Esophagus squamous epithelium (tissue), 4 donors: ENCODE data around the gene ADCK1.

Source experiments
- POLR2A ChIP-seq, 4 donors: fragments of 450-650 bp; IDR thresholded peaks; one replicate each; pipeline ENCODE4 v1.6.1; 2017; ENCODE audit warnings: antibody characterized with exemption in 4 of 4, mild to moderate bottlenecking in 4 of 4, moderate library complexity in 3 of 4
- TF ChIP-seq, protein P1 (sequence below), 6 experiments: fragments of 450-650 bp in 4 of 6; fragments of 200-600 bp in 2 of 6; sonication (generic) in 2 of 6; IDR thresholded peaks; one replicate each; pipeline ENCODE4 v1.5.1; 2016 to 2019; ENCODE audit warnings: antibody characterized with exemption in 6 of 6, mild to moderate bottlenecking in 4 of 6, moderate library complexity in 4 of 6

- TF ChIP-seq, protein P1, sequence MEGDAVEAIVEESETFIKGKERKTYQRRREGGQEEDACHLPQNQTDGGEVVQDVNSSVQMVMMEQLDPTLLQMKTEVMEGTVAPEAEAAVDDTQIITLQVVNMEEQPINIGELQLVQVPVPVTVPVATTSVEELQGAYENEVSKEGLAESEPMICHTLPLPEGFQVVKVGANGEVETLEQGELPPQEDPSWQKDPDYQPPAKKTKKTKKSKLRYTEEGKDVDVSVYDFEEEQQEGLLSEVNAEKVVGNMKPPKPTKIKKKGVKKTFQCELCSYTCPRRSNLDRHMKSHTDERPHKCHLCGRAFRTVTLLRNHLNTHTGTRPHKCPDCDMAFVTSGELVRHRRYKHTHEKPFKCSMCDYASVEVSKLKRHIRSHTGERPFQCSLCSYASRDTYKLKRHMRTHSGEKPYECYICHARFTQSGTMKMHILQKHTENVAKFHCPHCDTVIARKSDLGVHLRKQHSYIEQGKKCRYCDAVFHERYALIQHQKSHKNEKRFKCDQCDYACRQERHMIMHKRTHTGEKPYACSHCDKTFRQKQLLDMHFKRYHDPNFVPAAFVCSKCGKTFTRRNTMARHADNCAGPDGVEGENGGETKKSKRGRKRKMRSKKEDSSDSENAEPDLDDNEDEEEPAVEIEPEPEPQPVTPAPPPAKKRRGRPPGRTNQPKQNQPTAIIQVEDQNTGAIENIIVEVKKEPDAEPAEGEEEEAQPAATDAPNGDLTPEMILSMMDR (IDR thresholded peaks at IDR 0.05) = no peak
- TF ChIP-seq POLR2A (IDR thresholded peaks at IDR 0.05) = no peak
Measured at GRCh38 chr14:77902811-77903210, 102.9 kb downstream of the ADCK1 start.
